H9 (cell line): ENCODE data around the gene APLP2. TPM values are rescaled to one million over a fixed set of nuclear protein-coding genes. Genes with fewer than 3 reads are reported as not detected.

Experiments
- DNase-seq: peaks from one replicate; pipeline ENCODE4 v3.0.0-alpha.2; 2017
- H2AFZ ChIP-seq: one replicate; pipeline ENCODE4 v1.6.1; 2013; ENCODE audit warnings: mild to moderate bottlenecking, low read length, control low read depth, moderate library complexity
- H2AK5ac ChIP-seq: 2 replicates; pipeline ENCODE4 v1.6.1; 2013; ENCODE audit warnings: low read length, control low read depth, mixed read lengths; ENCODE audit not compliant: insufficient read length
- H2BK120ac ChIP-seq: one replicate; pipeline ENCODE4 v1.6.1; 2013; ENCODE audit warnings: low read depth, mild to moderate bottlenecking, low read length, control low read depth, inconsistent platforms; ENCODE audit not compliant: poor library complexity, severe bottlenecking
- H2BK12ac ChIP-seq: 2 replicates; pipeline ENCODE4 v1.6.1; 2013; ENCODE audit warnings: low read length, control low read depth, mixed read lengths, low read depth; ENCODE audit not compliant: insufficient read length
- H2BK15ac ChIP-seq: 2 replicates; pipeline ENCODE4 v1.6.1; 2013; ENCODE audit warnings: low read depth, low read length, control low read depth
- H2BK20ac ChIP-seq: one replicate; pipeline ENCODE4 v1.6.1; 2013; ENCODE audit warnings: low read depth, mild to moderate bottlenecking, low read length, control low read depth, inconsistent platforms; ENCODE audit not compliant: poor library complexity, severe bottlenecking
- H2BK5ac ChIP-seq: 2 replicates; pipeline ENCODE4 v1.6.1; 2013; ENCODE audit warnings: low read length, control low read depth, mixed read lengths; ENCODE audit not compliant: insufficient read length
- H3K14ac ChIP-seq: 2 replicates; pipeline ENCODE4 v1.6.1; 2013; ENCODE audit warnings: low read length, control low read depth; ENCODE audit not compliant: insufficient read depth
- H3K18ac ChIP-seq: 2 replicates; pipeline ENCODE4 v1.6.1; 2013; ENCODE audit warnings: low read depth, mild to moderate bottlenecking, mixed read lengths, low read length, control low read depth; ENCODE audit not compliant: insufficient read length
- H3K23ac ChIP-seq: 2 replicates; pipeline ENCODE4 v1.6.1; 2013; ENCODE audit warnings: low read length, control low read depth, mixed read lengths, low read depth; ENCODE audit not compliant: insufficient read length
- H3K23me2 ChIP-seq: 2 replicates; pipeline ENCODE4 v1.6.1; 2013; ENCODE audit warnings: low read depth, mild to moderate bottlenecking, mixed read lengths, low read length, control low read depth; ENCODE audit not compliant: insufficient read length, poor library complexity, severe bottlenecking
- H3K27ac ChIP-seq: 2 replicates; pipeline ENCODE4 v1.5.1; 2013; ENCODE audit warnings: low read length, control low read depth, mixed read lengths, low read depth; ENCODE audit not compliant: insufficient read length
- H3K27me3 ChIP-seq: 2 replicates; pipeline ENCODE4 v1.6.1; 2013; ENCODE audit warnings: low read length, control low read depth, inconsistent platforms; ENCODE audit not compliant: insufficient read depth
- H3K4ac ChIP-seq: 2 replicates; pipeline ENCODE4 v1.6.1; 2013; ENCODE audit warnings: low read depth, mild to moderate bottlenecking, control low read depth, inconsistent platforms, low read length, moderate library complexity
- H3K4me1 ChIP-seq: 2 replicates; pipeline ENCODE4 v1.6.1; 2013; ENCODE audit warnings: low read length, control low read depth, inconsistent platforms; ENCODE audit not compliant: insufficient read depth
- H3K4me2 ChIP-seq: 2 replicates; pipeline ENCODE4 v1.6.1; 2013; ENCODE audit warnings: low read length, control low read depth, mixed read lengths; ENCODE audit not compliant: insufficient read length, insufficient read depth
- H3K56ac ChIP-seq: 2 replicates; pipeline ENCODE4 v1.6.1; 2013; ENCODE audit warnings: low read depth, mild to moderate bottlenecking, mixed read lengths, low read length, control low read depth; ENCODE audit not compliant: insufficient read length
- H3K79me1 ChIP-seq: 2 replicates; pipeline ENCODE4 v1.6.1; 2013; ENCODE audit warnings: low read depth, mild to moderate bottlenecking, moderate library complexity, low read length, control low read depth, inconsistent platforms; ENCODE audit not compliant: insufficient read depth, poor library complexity, severe bottlenecking
- H3K79me2 ChIP-seq: 2 replicates; pipeline ENCODE4 v1.6.1; 2013; ENCODE audit warnings: low read length, control low read depth, inconsistent platforms; ENCODE audit not compliant: insufficient read depth
- H3K9ac ChIP-seq: 2 replicates; pipeline ENCODE4 v1.6.1; 2013; ENCODE audit warnings: low read length, control low read depth, mixed read lengths; ENCODE audit not compliant: insufficient read length; ENCODE audit errors: extremely low read depth
- H3K9me3 ChIP-seq: one replicate; pipeline ENCODE4 v1.6.1; 2013; ENCODE audit warnings: low read depth, low read length, inconsistent platforms; ENCODE audit not compliant: control insufficient read depth
- H3T11ph ChIP-seq: one replicate; pipeline ENCODE4 v1.6.1; 2013; ENCODE audit warnings: mild to moderate bottlenecking, low read length, control low read depth, inconsistent platforms
- H4K20me1 ChIP-seq: one replicate; pipeline ENCODE4 v1.6.1; 2013; ENCODE audit not compliant: control insufficient read depth, insufficient read length, insufficient read depth
- H4K5ac ChIP-seq: 2 replicates; pipeline ENCODE4 v1.6.1; 2013; ENCODE audit warnings: low read depth, mild to moderate bottlenecking, mixed read lengths, low read length, control low read depth; ENCODE audit not compliant: insufficient read length
- H4K8ac ChIP-seq: replicated peaks from 2 replicates; pipeline ENCODE4 v1.6.1; 2013; ENCODE audit warnings: low read length, control low read depth, mixed read lengths, low read depth; ENCODE audit not compliant: insufficient read length
- H4K91ac ChIP-seq: 2 replicates; pipeline ENCODE4 v1.6.1; 2013; ENCODE audit warnings: low read depth, mild to moderate bottlenecking, moderate library complexity, mixed read lengths, low read length, control low read depth; ENCODE audit not compliant: insufficient read length
- H3K27ac Mint-ChIP-seq, 3 experiments: 2 replicates in 2 of 3; 3 replicates in 1 of 3; pipeline ENCODE4 v1.8.0; 2020 to 2021; ENCODE audit warnings: mixed read lengths in 3 of 3, mild to moderate bottlenecking in 1 of 3, moderate library complexity in 1 of 3
- H3K27me3 Mint-ChIP-seq: 2 replicates; pipeline ENCODE4 v1.8.0; 2021; ENCODE audit warnings: low read depth, mild to moderate bottlenecking, moderate library complexity, mixed read lengths
- H3K36me3 Mint-ChIP-seq, 3 experiments: 2 replicates in 2 of 3; 3 replicates in 1 of 3; pipeline ENCODE4 v1.8.0; 2020 to 2021; ENCODE audit warnings: low read depth in 3 of 3, mixed read lengths in 3 of 3; ENCODE audit not compliant: insufficient read depth in 1 of 3
- H3K4me1 Mint-ChIP-seq, 2 experiments: 2 replicates each; pipeline ENCODE4 v1.8.0; 2020; ENCODE audit warnings: mixed read lengths in 2 of 2
- H3K4me3 Mint-ChIP-seq, 2 experiments: 2 replicates in 1 of 2; 3 replicates in 1 of 2; pipeline ENCODE4 v1.8.0; 2020 to 2021; ENCODE audit warnings: mild to moderate bottlenecking in 2 of 2, mixed read lengths in 2 of 2, moderate library complexity in 1 of 2
- H3K9me3 Mint-ChIP-seq, 2 experiments: 2 replicates in 1 of 2; 3 replicates in 1 of 2; pipeline ENCODE4 v1.8.0; 2020; ENCODE audit warnings: mild to moderate bottlenecking in 2 of 2, mixed read lengths in 2 of 2, moderate library complexity in 1 of 2
- CTCF ChIP-seq: fragments of 200-600 bp; sonication (generic); conservative IDR thresholded peaks from 3 replicates; pipeline ENCODE4 v1.8.0; 2021; ENCODE audit warnings: antibody characterized with exemption, mild to moderate bottlenecking
- WGBS: extraction: QIAGEN DNeasy Blood & Tissue Kit; methylation state at CpG from one replicate; pipeline ENCODE4 v1.1.7; 2013; ENCODE audit warnings: missing lambda C conversion rate, low lambda C conversion rate, mixed read lengths; ENCODE audit not compliant: insufficient read length; ENCODE audit errors: extremely low coverage; 5-methylcytosine and 5-hydroxymethylcytosine counted together
- total RNA-seq: library from RNA; stranded (reverse); gene quantifications from 2 replicates; pipeline ENCODE4 v1.2.1, GENCODE V29; 2021

The APLP2 gene
- total RNA-seq, 1 experiment from 2014 or later = 328 TPM

DNA sequence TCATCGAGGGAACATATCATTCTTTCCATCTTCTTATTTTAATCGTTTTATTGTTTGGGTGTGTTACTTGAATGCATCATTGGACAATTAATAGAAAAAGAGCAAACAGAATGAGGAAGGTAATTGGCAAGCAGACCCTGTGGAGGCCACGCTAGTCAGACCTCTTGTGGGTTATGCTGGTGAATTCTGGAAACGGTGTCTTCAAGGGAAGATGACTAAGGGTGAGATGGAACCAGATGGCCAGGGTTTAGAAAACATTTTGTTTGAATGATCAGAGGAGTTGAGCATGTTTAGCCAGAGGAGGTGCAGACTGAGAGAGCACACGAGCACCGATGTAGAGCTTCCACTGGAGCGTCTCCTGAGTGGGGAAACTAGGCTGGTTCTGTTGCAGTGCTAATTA, 98.4 kb downstream of the APLP2 start:
- H3K27ac Mint-ChIP-seq = no peak overlapping the region

More for the DNA sequence above, 98.4 kb downstream of the APLP2 start:
- Histone ChIP-seq H3K9me3 (no peaks in the 10 kb centered on the region), H3K18ac (no peak overlapping the region), H3K23me2 (no peaks in the 10 kb centered on the region), H2AK5ac (no peak overlapping the region), H3K79me2 (no peaks in the 10 kb centered on the region), H3K4me1 (no peaks in the 10 kb centered on the region), H2BK120ac (no peak overlapping the region), H4K5ac (no peak overlapping the region), H3K79me1 (no peaks in the 10 kb centered on the region), H3T11ph (no peak overlapping the region), H2BK12ac (no peak overlapping the region), H3K4ac (no peak overlapping the region), H3K56ac (no peak overlapping the region), H3K23ac (no peak overlapping the region), H3K9ac (no peak overlapping the region), H3K14ac (no peak overlapping the region), H4K20me1 (no peaks in the 10 kb centered on the region), H2BK15ac (no peak overlapping the region), H3K4me2 (no peak overlapping the region), H2AFZ (no peak overlapping the region), H4K8ac (no peak overlapping the region), H2BK5ac (no peak overlapping the region), H3K27ac (no peak overlapping the region), H3K27me3 (peaks cover 18% of the 10 kb centered on the region; the same call in 1 of the 2 replicates), H2BK20ac (no peak overlapping the region), H4K91ac (no peak overlapping the region)
- Mint-ChIP-seq H3K27me3 (peaks cover 81% of the 10 kb centered on the region), H3K36me3 (no peaks in the 10 kb centered on the region; a peak in 2 of 7 replicates), H3K4me3 (no peak overlapping the region), H3K9me3 (no peaks in the 10 kb centered on the region; a peak in 1 of 5 replicates), H3K4me1 (peaks cover 0 to 3% of the 10 kb centered on the region in 2 experiments; a peak in 1 of 4 replicates)
- no peak for DNase-seq
- TF ChIP-seq CTCF = no peak
- no CpG with 5 or more reads among the region's 7 CpGs for WGBS
